GM23338 (cell line): ENCODE data around the gene CHST11. TPM values are rescaled to one million over a fixed set of nuclear protein-coding genes. Genes with fewer than 3 reads are reported as not detected.

Source experiments
- ATAC-seq: fragments of 200-7000 bp; cut with Tn5 transposase; 3 replicates; pipeline ENCODE4 v1.9.1; 2020
- DNase-seq: peaks from one replicate; pipeline ENCODE4 v3.0.0-alpha.2; 2015; ENCODE audit warnings: low spot score
- H2AFZ ChIP-seq: fragments of 200-600 bp; sonication (generic); 2 replicates; pipeline ENCODE4 v1.8.0; 2016; ENCODE audit warnings: antibody characterized with exemption, mild to moderate bottlenecking, moderate library complexity
- H3F3A ChIP-seq: fragments of 200-600 bp; sonication (generic); replicated peaks from 2 replicates; pipeline ENCODE4 v1.8.0; 2017; ENCODE audit warnings: antibody characterized with exemption, mixed run types, low read depth
- H3K27ac ChIP-seq: fragments of 200-600 bp; sonication (generic); 2 replicates; pipeline ENCODE4 v1.6.1; 2016; ENCODE audit warnings: low read depth
- H3K27me3 ChIP-seq: fragments of 200-600 bp; sonication (generic); 2 replicates; pipeline ENCODE4 v1.8.0; 2016; ENCODE audit warnings: mild to moderate bottlenecking, mixed run types, moderate library complexity; ENCODE audit not compliant: insufficient read depth
- H3K36me3 ChIP-seq: fragments of 200-600 bp; sonication (generic); 2 replicates; pipeline ENCODE4 v1.8.0; 2016; ENCODE audit warnings: mild to moderate bottlenecking; ENCODE audit not compliant: insufficient read depth
- H3K4me1 ChIP-seq: fragments of 200-600 bp; sonication (generic); 2 replicates; pipeline ENCODE4 v1.8.0; 2016; ENCODE audit warnings: mild to moderate bottlenecking, moderate library complexity; ENCODE audit not compliant: insufficient read depth
- H3K4me2 ChIP-seq: fragments of 200-600 bp; sonication (generic); 2 replicates; pipeline ENCODE4 v1.7.1; 2017; ENCODE audit warnings: mixed run types
- H3K4me3 ChIP-seq: fragments of 200-600 bp; sonication (generic); 2 replicates; pipeline ENCODE4 v1.6.1; 2016; ENCODE audit warnings: mixed run types
- H3K79me2 ChIP-seq: fragments of 200-600 bp; sonication (generic); replicated peaks from 2 replicates; pipeline ENCODE4 v1.8.0; 2017; ENCODE audit warnings: mild to moderate bottlenecking; ENCODE audit not compliant: insufficient read depth
- H3K9me2 ChIP-seq: fragments of 200-600 bp; sonication (generic); 2 replicates; pipeline ENCODE4 v1.8.0; 2017; ENCODE audit not compliant: insufficient read depth
- H4K20me1 ChIP-seq: fragments of 200-600 bp; sonication (generic); replicated peaks from 2 replicates; pipeline ENCODE4 v1.8.0; 2017; ENCODE audit warnings: mild to moderate bottlenecking; ENCODE audit not compliant: insufficient read depth
- H3K27ac Mint-ChIP-seq: 2 replicates; pipeline ENCODE4 v1.8.0; 2020; ENCODE audit warnings: inconsistent platforms, mild to moderate bottlenecking, moderate library complexity, mixed read lengths
- H3K27me3 Mint-ChIP-seq: 3 replicates; pipeline ENCODE4 v1.8.0; 2022; ENCODE audit warnings: low read depth, mild to moderate bottlenecking, moderate library complexity, mixed read lengths, inconsistent platforms; ENCODE audit not compliant: insufficient read depth, poor library complexity
- H3K36me3 Mint-ChIP-seq: 3 replicates; pipeline ENCODE4 v1.8.0; 2021; ENCODE audit warnings: low read depth, mild to moderate bottlenecking, inconsistent platforms, moderate library complexity, mixed read lengths
- H3K4me1 Mint-ChIP-seq: 3 replicates; pipeline ENCODE4 v1.8.0; 2020; ENCODE audit warnings: mild to moderate bottlenecking, inconsistent platforms, mixed read lengths
- H3K4me3 Mint-ChIP-seq: 3 replicates; pipeline ENCODE4 v1.8.0; 2021; ENCODE audit warnings: moderate library complexity, mild to moderate bottlenecking, inconsistent platforms, mixed read lengths
- H3K9me3 Mint-ChIP-seq: 3 replicates; pipeline ENCODE4 v1.8.0; 2020; ENCODE audit warnings: moderate library complexity, mild to moderate bottlenecking, inconsistent platforms, mixed read lengths
- CREB1 ChIP-seq: fragments of 250-450 bp; sonication (Bioruptor Pico); IDR thresholded peaks from 2 replicates; pipeline ENCODE4 v1.5.0; 2020; ENCODE audit warnings: low read depth, mild to moderate bottlenecking, moderate library complexity
- CTCF ChIP-seq, 2 experiments: fragments of 200-600 bp in 1 of 2; sonication (generic) in 1 of 2; conservative IDR thresholded peaks; 2 replicates each; pipeline versions ENCODE4 v1.5.1 to v1.6.1; 2016 to 2017; ENCODE audit warnings: antibody characterized with exemption in 2 of 2, low read depth in 2 of 2, mild to moderate bottlenecking in 2 of 2, moderate library complexity in 1 of 2
- EZH2 ChIP-seq: fragments of 200-600 bp; sonication (generic); IDR thresholded peaks from one replicate; pipeline ENCODE4 v1.8.0; 2017; ENCODE audit warnings: antibody characterized with exemption, mild to moderate bottlenecking, low read depth; ENCODE audit not compliant: unreplicated experiment
- EZH2phosphoT487 ChIP-seq: fragments of 200-600 bp; sonication (generic); IDR thresholded peaks from one replicate; pipeline ENCODE4 v1.8.1; 2018; ENCODE audit warnings: antibody characterized with exemption; ENCODE audit not compliant: unreplicated experiment
- JUNB ChIP-seq: IDR thresholded peaks from one replicate; pipeline ENCODE4 v1.6.1; 2016; ENCODE audit warnings: antibody characterized with exemption; ENCODE audit not compliant: unreplicated experiment
- NANOG ChIP-seq: IDR thresholded peaks from 2 replicates; pipeline ENCODE4 v1.6.1; 2016; ENCODE audit warnings: antibody characterized with exemption, borderline replicate concordance
- POLR2AphosphoS5 ChIP-seq: IDR thresholded peaks from 2 replicates; pipeline ENCODE4 v1.6.1; 2016; ENCODE audit warnings: antibody characterized with exemption, low read depth
- REST ChIP-seq: IDR thresholded peaks from one replicate; pipeline ENCODE4 v1.6.1; 2018; ENCODE audit warnings: antibody characterized with exemption; ENCODE audit not compliant: unreplicated experiment
- STAT1 ChIP-seq: IDR thresholded peaks from one replicate; pipeline ENCODE4 v1.6.1; 2016; ENCODE audit warnings: antibody characterized with exemption; ENCODE audit not compliant: unreplicated experiment
- ZNF114 ChIP-seq: fragments of 250-450 bp; sonication (Bioruptor Pico); IDR thresholded peaks from 2 replicates; pipeline ENCODE4 v1.5.0; 2020; ENCODE audit warnings: mild to moderate bottlenecking, moderate library complexity
- ZNF331 ChIP-seq: fragments of 250-450 bp; sonication (Bioruptor Pico); IDR thresholded peaks from 2 replicates; pipeline ENCODE4 v1.5.0; 2020; ENCODE audit warnings: low read depth, mild to moderate bottlenecking, moderate library complexity
- ZNF462 ChIP-seq: fragments of 250-450 bp; sonication (Bioruptor Pico); IDR thresholded peaks from 2 replicates; pipeline ENCODE4 v1.5.0; 2020; ENCODE audit warnings: mild to moderate bottlenecking, moderate library complexity
- polyA plus RNA-seq: library from polyadenylated mRNA; unstranded; fragments of >200 nt; fragmentation: Nextera tagmentation; extraction: Ambion mirVana; gene quantifications from 2 replicates; pipeline ENCODE4 v1.2.1, GENCODE V29; 2016
- total RNA-seq: library from RNA; depleted of rRNA; stranded (reverse); fragments of >200 nt; shearing (Covaris generic); gene quantifications from 2 replicates; pipeline ENCODE4 v1.2.3, GENCODE V29; 2014

The CHST11 gene
- total and polyA plus RNA-seq, 2 experiments from 2014 or later, result 7.7 to 25.7 TPM

- no peak for DNase-seq
- H3K9me3 Mint-ChIP-seq, result no peaks in the 10 kb centered on the region
- Histone ChIP-seq H3K27ac (no peak overlapping the region), H3K9me2 (no peaks in the 10 kb centered on the region), H3K4me1 (peaks cover 23% of the 10 kb centered on the region), H3K4me2 (no peak overlapping the region), H3K4me3 (no peak overlapping the region), H2AFZ (no peak overlapping the region), H3K79me2 (no peaks in the 10 kb centered on the region), H3F3A (no peaks in the 10 kb centered on the region), H3K36me3 (no peaks in the 10 kb centered on the region), H3K27me3 (no peaks in the 10 kb centered on the region), H4K20me1 (no peaks in the 10 kb centered on the region)
- H3K27me3 Mint-ChIP-seq, result peaks cover 11% of the 10 kb centered on the region
- TF ChIP-seq POLR2AphosphoS5 (no peak), NANOG (no peak), ZNF331 (no peak), EZH2phosphoT487 (no peak), EZH2 (no peak), JUNB (no peak), ZNF462 (CRISPR knock-in tag) (no peak), CREB1 (CRISPR knock-in tag) (no peak), ZNF114 (CRISPR knock-in tag) (no peak), REST (no peak), STAT1 (no peak), CTCF (conservative IDR thresholded peaks at IDR 0.05; ENCODE audit: low read depth in 2 of 2) (no peak)
- no peak for ATAC-seq
- H3K36me3 Mint-ChIP-seq, result no peaks in the 10 kb centered on the region
- H3K27ac Mint-ChIP-seq, result no peak overlapping the region
- no peak overlapping the region for H3K4me3 Mint-ChIP-seq
- peaks cover 44% of the 10 kb centered on the region for H3K4me1 Mint-ChIP-seq
These were observed 256.2 kb downstream of the CHST11 start for GRCh38 chr12:104712968-104713367.
